GM23248 (cell line): ENCODE measurements around the gene APOL2. TPM values are rescaled to one million over a fixed set of nuclear protein-coding genes. Genes with fewer than 3 reads are reported as not detected.

ENCODE experiments used
- DNase-seq: peaks from one replicate; pipeline ENCODE4 v3.0.0-alpha.2; 2015
- H2AFZ ChIP-seq: fragments of 200-600 bp; sonication (generic); 2 replicates; pipeline ENCODE4 v1.6.1; 2016; ENCODE audit warnings: antibody characterized with exemption
- H3F3A ChIP-seq: fragments of 200-600 bp; sonication (generic); 2 replicates; pipeline ENCODE4 v1.6.1; 2016; ENCODE audit warnings: mild to moderate bottlenecking, antibody characterized with exemption, mixed run types; ENCODE audit not compliant: insufficient read depth
- H3K27ac ChIP-seq: fragments of 200-600 bp; sonication (generic); 2 replicates; pipeline ENCODE4 v1.5.1; 2016; ENCODE audit warnings: mild to moderate bottlenecking
- H3K27me3 ChIP-seq: fragments of 200-600 bp; sonication (generic); replicated peaks from 2 replicates; pipeline ENCODE4 v1.6.1; 2016; ENCODE audit warnings: mild to moderate bottlenecking; ENCODE audit not compliant: insufficient read depth
- H3K36me3 ChIP-seq: fragments of 200-600 bp; sonication (generic); 2 replicates; pipeline ENCODE4 v1.6.1; 2016; ENCODE audit warnings: low read depth, mild to moderate bottlenecking
- H3K4me1 ChIP-seq: fragments of 200-600 bp; sonication (generic); 2 replicates; pipeline ENCODE4 v1.6.1; 2016; ENCODE audit warnings: mild to moderate bottlenecking; ENCODE audit not compliant: insufficient read depth
- H3K4me2 ChIP-seq: fragments of 200-600 bp; sonication (generic); one replicate; pipeline ENCODE4 v1.6.1; 2016; ENCODE audit warnings: mild to moderate bottlenecking; ENCODE audit not compliant: unreplicated experiment
- H3K4me3 ChIP-seq: fragments of 200-600 bp; sonication (generic); 2 replicates; pipeline ENCODE4 v1.5.1; 2016; ENCODE audit warnings: mild to moderate bottlenecking
- H3K79me2 ChIP-seq: fragments of 200-600 bp; sonication (generic); 2 replicates; pipeline ENCODE4 v1.6.1; 2016; ENCODE audit warnings: mild to moderate bottlenecking; ENCODE audit not compliant: insufficient read depth
- H3K9ac ChIP-seq: fragments of 200-600 bp; sonication (generic); 2 replicates; pipeline ENCODE4 v1.6.1; 2016; ENCODE audit warnings: mild to moderate bottlenecking
- H3K9me2 ChIP-seq: fragments of 200-600 bp; sonication (generic); 2 replicates; pipeline ENCODE4 v1.6.1; 2016; ENCODE audit warnings: mixed run types, mild to moderate bottlenecking, moderate library complexity; ENCODE audit not compliant: insufficient read depth
- H3K9me3 ChIP-seq: fragments of 200-600 bp; sonication (generic); one replicate; pipeline ENCODE4 v1.6.1; 2017; ENCODE audit warnings: low read depth
- H4K20me1 ChIP-seq: fragments of 200-600 bp; sonication (generic); 2 replicates; pipeline ENCODE4 v1.6.0; 2016; ENCODE audit not compliant: insufficient read depth
- EZH2 ChIP-seq: fragments of 200-600 bp; sonication (generic); IDR thresholded peaks from 2 replicates; pipeline ENCODE4 v1.6.1; 2018; ENCODE audit warnings: antibody characterized with exemption, mild to moderate bottlenecking; ENCODE audit not compliant: insufficient read depth, poor library complexity, severe bottlenecking
- EZH2phosphoT487 ChIP-seq: fragments of 200-600 bp; sonication (generic); IDR thresholded peaks from 2 replicates; pipeline ENCODE4 v1.6.1; 2018; ENCODE audit warnings: antibody characterized with exemption, moderate library complexity, mild to moderate bottlenecking, low read depth; ENCODE audit not compliant: insufficient read depth
- whole genome bisulfite sequencing, 2 experiments: methylation state at CpG; one replicate each; pipeline ENCODE4 v1.1.6; 2015 to 2017; ENCODE audit warnings: low lambda C conversion rate in 2 of 2, low coverage in 1 of 2; ENCODE audit errors: missing lambda C conversion rate in 2 of 2; 5-methylcytosine and 5-hydroxymethylcytosine counted together
- in situ Hi-C: fragments of 300-500 bp; cut with MboI; formaldehyde crosslinking; loops from 2 replicates; pipeline ENCODE4 v1.15.0; 2020
- polyA plus RNA-seq: library from polyadenylated mRNA; unstranded; fragments of >200 nt; fragmentation: Nextera tagmentation; extraction: Ambion mirVana; gene quantifications from 2 replicates; pipeline ENCODE4 v1.2.1, GENCODE V29; 2016
- total RNA-seq: library from RNA; depleted of rRNA; stranded (reverse); fragments of >200 nt; shearing (Covaris generic); gene quantifications from 2 replicates; pipeline ENCODE4 v1.2.3, GENCODE V29; 2014

APOL2 gene
- total and polyA plus RNA-seq, 2 experiments from 2014 or later, result 28.4 to 37.7 TPM

DNA sequence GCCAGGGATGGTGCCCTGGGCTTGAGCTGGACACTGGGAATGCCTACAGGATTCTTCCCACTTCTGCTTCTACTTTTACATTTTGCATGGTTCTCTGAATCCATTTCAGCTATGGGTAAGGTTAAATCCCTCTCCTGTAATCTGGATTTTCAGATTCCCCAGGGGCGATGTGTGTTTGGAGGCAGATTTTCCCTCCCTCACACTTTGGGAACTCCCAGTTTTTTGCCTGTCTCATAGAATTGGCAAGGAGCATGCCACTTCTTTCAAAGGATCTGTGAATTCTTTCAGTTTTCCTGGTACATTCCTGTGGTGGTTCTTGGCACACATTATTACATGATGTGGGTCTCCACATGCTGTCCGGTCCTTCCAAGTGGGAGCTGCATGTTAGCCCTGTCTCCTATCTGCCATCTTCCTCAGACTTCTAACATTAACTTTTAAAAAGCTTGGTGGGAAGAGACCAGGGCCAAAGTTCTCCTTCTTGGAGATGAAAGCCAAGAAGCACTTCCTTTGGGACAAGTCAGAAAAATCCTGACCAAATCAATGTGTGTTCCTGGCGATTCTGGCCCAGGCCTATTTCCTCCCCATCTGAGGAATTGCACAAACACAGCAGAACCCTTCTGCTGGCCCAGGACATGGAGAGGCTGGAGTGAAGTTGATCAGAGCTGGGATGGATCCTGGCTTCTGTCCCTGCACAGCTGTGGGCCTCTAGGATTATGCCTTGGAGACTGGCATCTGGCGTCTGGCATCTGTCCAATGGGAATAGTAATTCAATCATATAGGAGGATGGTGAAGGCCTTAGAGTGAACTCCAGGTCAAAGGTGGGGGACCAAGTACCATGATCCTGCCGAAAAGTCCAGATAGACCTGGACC, 5.4 kb upstream of the APOL2 start:
- Histone ChIP-seq H3K36me3 (no peaks in the 10 kb centered on the region), H3K4me2 (peak overlapping the region; percentile 12), H3K27me3 (no peaks in the 10 kb centered on the region), H3K9me2 (no peaks in the 10 kb centered on the region), H3K4me3 (no peak overlapping the region), H3K9me3 (no peaks in the 10 kb centered on the region), H3K27ac (0 out of 2 replicates have a peak overlapping the region, but pooled peaks have one; percentile 4), H3K9ac (no peak overlapping the region), H3K4me1 (peaks cover 22% of the 10 kb centered on the region), H4K20me1 (no peaks in the 10 kb centered on the region), H3K79me2 (no peaks in the 10 kb centered on the region), H2AFZ (0 out of 2 replicates have a peak overlapping the region, but pooled peaks have one; percentile 4), H3F3A (peaks cover 20% of the 10 kb centered on the region; the same call in 1 of the 2 replicates)
- in situ Hi-C loops, result no loop called here
- DNase-seq, result peak; percentile 55
- 27 to 41% methylated on average over 5 of the region's 5 CpGs for WGBS, 2 experiments
- TF ChIP-seq EZH2, result no peak
- TF ChIP-seq EZH2phosphoT487, result no peak

DNA sequence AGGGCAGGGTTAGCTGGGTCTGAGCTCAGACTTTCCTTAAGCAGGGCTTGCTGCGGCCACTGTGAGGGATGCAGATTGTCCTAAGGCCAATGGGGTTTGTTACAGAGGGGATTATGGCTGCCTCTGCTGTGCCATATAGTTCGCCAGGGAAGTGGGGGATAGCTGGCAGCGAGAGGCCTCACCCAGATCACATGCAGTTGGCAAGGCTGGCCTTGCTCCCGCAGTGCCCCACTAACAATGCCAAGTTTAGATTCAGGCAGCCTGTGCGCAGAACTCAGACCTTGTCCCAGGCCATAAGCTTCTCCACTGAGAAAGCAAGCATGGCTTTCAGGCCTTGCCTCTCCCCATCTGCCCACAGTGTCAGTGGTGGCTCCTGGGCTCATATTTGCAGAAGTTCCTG, 4.7 kb upstream of the APOL2 start:
- Histone ChIP-seq H3K4me1 (peaks cover 24% of the 10 kb centered on the region), H3K4me2 (no peak overlapping the region), H2AFZ (0 out of 2 replicates have a peak overlapping the region, but pooled peaks have one; percentile 4), H4K20me1 (no peaks in the 10 kb centered on the region), H3K27me3 (no peaks in the 10 kb centered on the region), H3K9me3 (no peaks in the 10 kb centered on the region), H3K4me3 (no peak overlapping the region), H3F3A (peaks cover 23% of the 10 kb centered on the region; the same call in 1 of the 2 replicates), H3K9me2 (no peaks in the 10 kb centered on the region), H3K79me2 (peaks cover under 1% of the 10 kb centered on the region; the same call in 1 of the 2 replicates), H3K27ac (no peak overlapping the region), H3K9ac (no peak overlapping the region), H3K36me3 (no peaks in the 10 kb centered on the region)
- in situ Hi-C loops, result no loop called here
- WGBS, 2 experiments, result 50 to 52% methylated on average over 5 of the region's 5 CpGs
- no peak for DNase-seq
- no peak for TF ChIP-seq EZH2phosphoT487
- no peak for TF ChIP-seq EZH2

DNA sequence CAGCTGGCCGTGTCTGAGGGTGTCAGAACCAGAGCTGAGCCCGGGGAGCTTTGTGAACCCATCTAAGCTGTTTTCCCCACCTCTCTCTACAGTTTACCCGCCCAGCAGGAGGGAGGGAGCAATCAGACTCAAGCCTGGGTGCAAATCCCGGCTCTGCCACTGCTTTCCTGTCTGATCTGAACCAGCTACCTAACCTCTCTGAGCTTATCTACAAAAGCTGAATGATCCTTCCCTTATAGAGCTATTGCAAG, 252 bp downstream of the APOL2 start:
- H3K36me3 ChIP-seq, result no peaks in the 10 kb centered on the region
- peak overlapping the region; percentile 77 for H2AFZ ChIP-seq
- H3K9me2 ChIP-seq, result no peaks in the 10 kb centered on the region
- H3K4me1 ChIP-seq, result peaks cover 20% of the 10 kb centered on the region
- peak overlapping the region; percentile 89 for H3K27ac ChIP-seq
- WGBS, 2 experiments, result 1 to 2% methylated on average over 4 of the region's 4 CpGs
- H3K4me2 ChIP-seq, result peak overlapping the region; percentile 100
- H4K20me1 ChIP-seq, result no peaks in the 10 kb centered on the region
- no peak for DNase-seq
- H3K79me2 ChIP-seq, result peaks cover 50% of the 10 kb centered on the region
- peak overlapping the region; percentile 81 for H3K4me3 ChIP-seq
- in situ Hi-C loops, result no loop called here
- H3F3A ChIP-seq, result peaks cover 18% of the 10 kb centered on the region; the same call in 1 of the 2 replicates
- no peaks in the 10 kb centered on the region for H3K27me3 ChIP-seq
- TF ChIP-seq EZH2 (no peak), EZH2phosphoT487 (no peak)
- peak overlapping the region; percentile 92 for H3K9ac ChIP-seq
- H3K9me3 ChIP-seq, result no peaks in the 10 kb centered on the region

DNA sequence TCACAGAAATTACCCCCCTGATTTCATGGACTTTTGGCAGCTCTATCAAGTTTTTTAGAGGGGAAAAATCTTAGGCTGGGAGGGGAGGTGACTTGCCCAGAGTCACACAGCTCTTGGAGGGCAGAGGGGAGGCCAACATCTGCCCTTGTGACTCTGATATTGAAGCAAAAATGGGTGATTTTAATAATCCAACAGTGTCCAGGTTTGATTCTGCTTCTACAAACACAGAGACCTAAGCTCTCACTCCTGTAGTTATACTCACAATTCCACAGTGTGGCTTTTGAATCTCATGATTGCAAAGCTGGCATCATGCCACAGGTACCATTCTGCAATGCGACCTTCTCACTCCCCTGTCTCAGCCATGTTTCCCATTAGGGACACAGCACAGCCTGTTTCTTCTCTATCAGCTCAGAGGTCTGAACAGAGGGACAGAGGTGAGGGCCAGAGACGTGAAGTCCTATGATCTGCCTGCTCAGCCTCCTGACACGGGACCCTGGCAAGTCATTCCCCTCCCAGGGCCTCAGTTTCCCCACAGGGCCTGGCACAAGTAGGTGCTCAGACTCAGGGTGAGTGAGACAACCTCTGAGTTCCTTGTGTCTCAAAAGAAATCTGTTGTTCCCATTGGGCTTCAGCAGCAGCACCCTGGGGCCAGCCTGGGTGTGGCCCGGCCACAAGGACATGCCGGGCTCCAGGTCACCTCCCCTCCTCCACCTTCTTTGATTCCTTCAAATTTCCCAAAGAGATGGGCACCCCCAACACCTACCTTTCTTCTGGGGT, 766 bp downstream of the APOL2 start:
- peak overlapping the region; percentile 81 for H3K4me3 ChIP-seq
- no peaks in the 10 kb centered on the region for H3K9me3 ChIP-seq
- H3K79me2 ChIP-seq, result peaks cover 54% of the 10 kb centered on the region
- H3K36me3 ChIP-seq, result no peaks in the 10 kb centered on the region
- no peaks in the 10 kb centered on the region for H3K27me3 ChIP-seq
- peaks cover 17% of the 10 kb centered on the region; the same call in 1 of the 2 replicates for H3F3A ChIP-seq
- no peaks in the 10 kb centered on the region for H3K9me2 ChIP-seq
- H3K4me2 ChIP-seq, result peak overlapping the region; percentile 100
- TF ChIP-seq EZH2 (no peak), EZH2phosphoT487 (no peak)
- in situ Hi-C loops, result no loop called here
- H3K27ac ChIP-seq, result peak overlapping the region; percentile 89
- H2AFZ ChIP-seq, result peak overlapping the region; percentile 77
- H3K4me1 ChIP-seq, result peaks cover 18% of the 10 kb centered on the region
- H3K9ac ChIP-seq, result peak overlapping the region; percentile 92
- DNase-seq, result peak; percentile 47
- no peaks in the 10 kb centered on the region for H4K20me1 ChIP-seq
- 3 to 15% methylated on average over 4 to 5 of the region's 5 CpGs for WGBS, 2 experiments
